Endothelial cell of umbilical vein (primary cell): ENCODE data around the gene TEX12. TPM values are rescaled to one million over a fixed set of nuclear protein-coding genes. Genes with fewer than 3 reads are reported as not detected.

Experiments used
- BruUV-seq: library from RNA; stranded (reverse); fragments of 400-500 nt; replicated peaks from 2 replicates; lab custom pipeline; 2021; lab: Mats Ljungman, UMichigan
- CTCF ChIA-PET: fragments of 300-600, 350-600 bp; sonication (Branson Sonifier 250); formaldehyde crosslinking; loops from one replicate; lab custom pipeline; 2021; ENCODE audit warnings: antibody characterized with exemption, inconsistent platforms; lab: Charles Lee
- POLR2A ChIA-PET: fragments of 300-600, 350-600 bp; sonication (Branson Sonifier 250); formaldehyde crosslinking; loops from one replicate; lab custom pipeline; 2021; ENCODE audit warnings: antibody characterized with exemption, inconsistent platforms; lab: Charles Lee
- DNase-seq: peaks from one replicate; pipeline ENCODE4 v3.0.0-alpha.2; 2011; ENCODE audit warnings: low read depth, low spot score
- FAIRE-seq: peaks from 2 replicates; lab custom pipeline; 2011; peaks lifted over from hg19 to GRCh38; lab: Jason Lieb, UNC
- H2AFZ ChIP-seq: 2 replicates; pipeline ENCODE4 v1.6.0; 2012; ENCODE audit warnings: low read depth, low read length, control low read depth, inconsistent platforms
- H3K27ac ChIP-seq: 2 replicates; pipeline ENCODE4 v1.5.1; 2011; ENCODE audit warnings: low read depth, mild to moderate bottlenecking, control low read depth, low read length, moderate library complexity; ENCODE audit not compliant: insufficient read depth
- H3K27me3 ChIP-seq, 2 experiments: 2 replicates each; pipeline versions ENCODE4 v1.6.0 to v1.6.1; 2011; ENCODE audit warnings: low read length in 2 of 2, mixed read lengths in 1 of 2; ENCODE audit not compliant: control insufficient read depth in 2 of 2, insufficient read depth in 2 of 2
- H3K36me3 ChIP-seq, 2 experiments: 2 replicates in 1 of 2; 3 replicates in 1 of 2; pipeline ENCODE4 v1.5.1; 2011; ENCODE audit warnings: low read length in 2 of 2, mild to moderate bottlenecking in 1 of 2, moderate library complexity in 1 of 2; ENCODE audit not compliant: control insufficient read depth in 2 of 2, insufficient read depth in 2 of 2; ENCODE audit errors: extremely low read depth in 1 of 2
- H3K4me1 ChIP-seq: 3 replicates; pipeline ENCODE4 v1.5.1; 2011; ENCODE audit warnings: mild to moderate bottlenecking, low read length; ENCODE audit not compliant: control insufficient read depth, insufficient read depth; ENCODE audit errors: extremely low read depth
- H3K4me2 ChIP-seq: 2 replicates; pipeline ENCODE4 v1.6.1; 2011; ENCODE audit warnings: low read length, control low read depth, mixed read lengths; ENCODE audit not compliant: insufficient read depth
- H3K4me3 ChIP-seq, 3 experiments: fragments of 200-600 bp in 1 of 3; sonication (generic), shearing (Covaris generic) in 1 of 3; replicated peaks in 1 of 3; 2 replicates each; pipeline ENCODE4 v1.5.1; 2011 to 2016; ENCODE audit warnings: control low read depth in 3 of 3, low read length in 3 of 3, mild to moderate bottlenecking in 2 of 3, inconsistent platforms in 1 of 3, low read depth in 1 of 3, moderate library complexity in 1 of 3; ENCODE audit not compliant: insufficient read depth in 1 of 3
- H3K79me2 ChIP-seq: 2 replicates; pipeline ENCODE4 v1.6.0; 2012; ENCODE audit warnings: low read length, inconsistent platforms; ENCODE audit not compliant: control insufficient read depth, insufficient read depth
- H3K9ac ChIP-seq: replicated peaks from 2 replicates; pipeline ENCODE3; 2011; ENCODE audit warnings: low read length, control low read depth; ENCODE audit not compliant: insufficient read depth; ENCODE audit errors: extremely low read depth
- H3K9me1 ChIP-seq: replicated peaks from 3 replicates; pipeline ENCODE4 v1.6.0; 2011; ENCODE audit warnings: mild to moderate bottlenecking, low read length; ENCODE audit not compliant: control insufficient read depth, insufficient read depth; ENCODE audit errors: extremely low read depth
- H3K9me3 ChIP-seq: replicated peaks from 2 replicates; pipeline ENCODE4 v1.5.1; 2012; ENCODE audit warnings: low read length, inconsistent platforms; ENCODE audit not compliant: control insufficient read depth, insufficient read depth
- H4K20me1 ChIP-seq: replicated peaks from 2 replicates; pipeline ENCODE3; 2011; ENCODE audit warnings: mild to moderate bottlenecking, low read length; ENCODE audit not compliant: control insufficient read depth, insufficient read depth; ENCODE audit errors: extremely low read depth
- CTCF ChIP-seq, 2 donors: IDR thresholded peaks; 1 replicate in 1 of 2; 2 replicates in 1 of 2; pipeline ENCODE4 v1.5.1; 2011; ENCODE audit warnings: low read length in 2 of 2, mild to moderate bottlenecking in 2 of 2, moderate library complexity in 2 of 2, control low read depth in 1 of 2, inconsistent platforms in 1 of 2, low read depth in 1 of 2; ENCODE audit not compliant: insufficient read depth in 1 of 2; ENCODE audit errors: extremely low read depth in 1 of 2
- EZH2 ChIP-seq: IDR thresholded peaks from 2 replicates; pipeline ENCODE4 v1.6.1; 2012; ENCODE audit warnings: borderline replicate concordance, low read depth, mild to moderate bottlenecking, moderate library complexity, low read length, inconsistent platforms; ENCODE audit not compliant: severe bottlenecking
- FOS ChIP-seq: IDR thresholded peaks from 2 replicates; pipeline ENCODE4 v1.6.1; 2011; ENCODE audit warnings: mild to moderate bottlenecking, low read length, moderate library complexity, borderline replicate concordance; ENCODE audit not compliant: insufficient read depth
- GATA2 ChIP-seq: IDR thresholded peaks from 2 replicates; pipeline ENCODE4 v1.7.0; 2011; ENCODE audit warnings: low read depth, mild to moderate bottlenecking, moderate library complexity, mixed read lengths, low read length; ENCODE audit not compliant: insufficient read length, insufficient read depth
- JUN ChIP-seq: IDR thresholded peaks from 2 replicates; pipeline ENCODE4 v1.6.1; 2011; ENCODE audit warnings: borderline replicate concordance, low read depth; ENCODE audit not compliant: insufficient read length, insufficient read depth
- MAX ChIP-seq: IDR thresholded peaks from 2 replicates; pipeline ENCODE4 v1.6.1; 2011; ENCODE audit not compliant: insufficient read depth, insufficient read length
- MYC ChIP-seq: IDR thresholded peaks from one replicate; pipeline ENCODE4 v1.6.1; 2011; ENCODE audit warnings: mild to moderate bottlenecking, low read depth, low read length
- POLR2A ChIP-seq: IDR thresholded peaks from 2 replicates; pipeline ENCODE4 v1.6.1; 2012; ENCODE audit warnings: low read depth, mild to moderate bottlenecking, control low read depth, low read length
- POLR2AphosphoS5 ChIP-seq: IDR thresholded peaks from 2 replicates; pipeline ENCODE4 v1.6.1; 2012; ENCODE audit warnings: low read depth, mild to moderate bottlenecking, control low read depth, low read length, moderate library complexity; ENCODE audit not compliant: insufficient read depth
- dilution Hi-C: fragments of 300-500 bp; cut with MboI; formaldehyde crosslinking; loops from one replicate; pipeline ENCODE4 v1.15.0; 2019; ENCODE audit warnings: low sequenced_read_pairs; ENCODE audit not compliant: extremely low pct_ligation_motif_present
- intact Hi-C: fragments of 100-400 bp; cut with micrococcal nuclease; formaldehyde crosslinking; loops from one replicate; pipeline ENCODE4 v1.10.0; 2022
- polyA plus RNA-seq, 4 experiments: library from polyadenylated mRNA; depleted of rRNA in 3 of 4; stranded (reverse) in 3 of 4; unstranded in 1 of 4; fragments of >200 nt; gene quantifications; 2 replicates each; pipeline versions ENCODE4 v1.2.1 to v1.2.3, GENCODE V29; 2011 to 2012; ENCODE audit warnings: missing spikeins in 1 of 4
- total RNA-seq: library from RNA; stranded (reverse); gene quantifications from 2 replicates; pipeline ENCODE4 v1.2.3, GENCODE V29; 2021

TEX12 gene
- total and polyA plus RNA-seq, 2 donors (not counting 3 experiments of a cell fraction or from before 2014, with no cell fraction given), result 0.46 TPM; not detected in 1

- ChIA-PET CTCF (interaction anchor here (1.0 to 13.6 kb wide), 3 partner anchors 64 to 1074 kb away, joined by 3 to 540 read pairs (median 6); no protein-coding TSS in a partner anchor), POLR2A (interaction anchor here (0.7 kb wide), 1 partner anchor 95 kb away, joined by 4 read pairs; no protein-coding TSS in a partner anchor)
- DNase-seq (no peak), FAIRE-seq (no peak)
- H2AFZ ChIP-seq, result no peak overlapping the region
- no peaks in the 10 kb centered on the region for H4K20me1 ChIP-seq
- H3K27ac ChIP-seq, result no peak overlapping the region
- H3K79me2 ChIP-seq, result no peaks in the 10 kb centered on the region
- no peak for TF ChIP-seq EZH2
- no peak for TF ChIP-seq POLR2AphosphoS5
- TF ChIP-seq GATA2, result no peak
- no peak for TF ChIP-seq POLR2A
- H3K9ac ChIP-seq, result no peak overlapping the region
- intact Hi-C loops, result no loop called here
- no TSS peak for BruUV-seq
- H3K9me1 ChIP-seq, result no peaks in the 10 kb centered on the region
- no peaks in the 10 kb centered on the region for H3K36me3 ChIP-seq
- no peaks in the 10 kb centered on the region for H3K4me1 ChIP-seq
- no peaks in the 10 kb centered on the region for H3K27me3 ChIP-seq
- dilution Hi-C loops, result no loop called here
- no peaks in the 10 kb centered on the region for H3K9me3 ChIP-seq
- H3K4me2 ChIP-seq, result no peak overlapping the region
- H3K4me3 ChIP-seq, result no peak overlapping the region
Measured at GRCh38 chr11:112215621-112216020, 48.4 kb downstream of the TEX12 start.

- H2AFZ ChIP-seq, result no peak overlapping the region
- no peaks in the 10 kb centered on the region for H3K9me1 ChIP-seq
- no peak for DNase-seq
- TF ChIP-seq MAX (no peak), JUN (no peak), FOS (no peak), EZH2 (no peak), POLR2A (no peak), POLR2AphosphoS5 (no peak), MYC (no peak), GATA2 (no peak), CTCF (IDR thresholded peaks at IDR 0.05; ENCODE audit: extremely low read depth in 1 of 2, insufficient read depth in 1 of 2, low read depth in 1 of 2, low read length in 2 of 2) (no peak)
- peaks cover 10% of the 10 kb centered on the region for H3K4me1 ChIP-seq
- no peaks in the 10 kb centered on the region for H3K9me3 ChIP-seq
- no peak overlapping the region for H3K9ac ChIP-seq
- no peaks in the 10 kb centered on the region for H3K27me3 ChIP-seq
- no peaks in the 10 kb centered on the region for H3K36me3 ChIP-seq
- FAIRE-seq, result no peak
- POLR2A ChIA-PET, result no interaction called here
- dilution Hi-C loops (no loop called here), intact Hi-C loops (no loop called here)
- no peak overlapping the region for H3K27ac ChIP-seq
- no TSS peak for BruUV-seq
- H4K20me1 ChIP-seq, result no peaks in the 10 kb centered on the region
- CTCF ChIA-PET, result interaction anchor here (1.0 to 13.6 kb wide), 3 partner anchors 63 to 1073 kb away, joined by 3 to 540 read pairs (median 6); no protein-coding TSS in a partner anchor
- H3K79me2 ChIP-seq, result no peaks in the 10 kb centered on the region
- no peak overlapping the region for H3K4me2 ChIP-seq
- no peak overlapping the region for H3K4me3 ChIP-seq
Measured at GRCh38 chr11:112216561-112217105, 49.5 kb downstream of the TEX12 start.
